NCI-H2029 (cell line): ENCODE results near the gene FRRS1L.

ENCODE experiments used
- DNase-seq: peaks from one replicate; lab custom pipeline; 2025; lab: John Stamatoyannopoulos, UW

FRRS1L gene

GRCh38 chr9:109101810-109102209 lies 65.2 kb downstream of the FRRS1L start:
- DNase-seq: peak; percentile 60

DNA sequence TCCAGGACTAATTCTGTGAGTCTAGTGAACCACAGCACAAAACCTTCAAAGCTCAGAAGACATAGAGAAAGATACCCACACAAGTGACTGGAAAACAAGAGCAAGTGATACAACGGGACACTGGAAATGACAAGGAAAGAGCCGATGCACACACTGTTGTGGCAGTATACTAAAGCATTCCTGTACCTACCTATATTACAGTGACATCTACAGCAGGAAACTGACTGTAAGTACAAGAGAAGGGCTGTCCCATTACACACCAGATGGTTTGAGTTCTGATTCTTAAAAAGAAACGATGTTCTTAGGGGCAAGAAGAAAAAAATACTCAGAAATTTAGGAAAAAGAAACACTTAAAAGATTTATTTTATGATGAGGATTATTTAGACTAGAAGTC lies 65.8 kb downstream of the FRRS1L start:
- DNase-seq: no peak

DNA sequence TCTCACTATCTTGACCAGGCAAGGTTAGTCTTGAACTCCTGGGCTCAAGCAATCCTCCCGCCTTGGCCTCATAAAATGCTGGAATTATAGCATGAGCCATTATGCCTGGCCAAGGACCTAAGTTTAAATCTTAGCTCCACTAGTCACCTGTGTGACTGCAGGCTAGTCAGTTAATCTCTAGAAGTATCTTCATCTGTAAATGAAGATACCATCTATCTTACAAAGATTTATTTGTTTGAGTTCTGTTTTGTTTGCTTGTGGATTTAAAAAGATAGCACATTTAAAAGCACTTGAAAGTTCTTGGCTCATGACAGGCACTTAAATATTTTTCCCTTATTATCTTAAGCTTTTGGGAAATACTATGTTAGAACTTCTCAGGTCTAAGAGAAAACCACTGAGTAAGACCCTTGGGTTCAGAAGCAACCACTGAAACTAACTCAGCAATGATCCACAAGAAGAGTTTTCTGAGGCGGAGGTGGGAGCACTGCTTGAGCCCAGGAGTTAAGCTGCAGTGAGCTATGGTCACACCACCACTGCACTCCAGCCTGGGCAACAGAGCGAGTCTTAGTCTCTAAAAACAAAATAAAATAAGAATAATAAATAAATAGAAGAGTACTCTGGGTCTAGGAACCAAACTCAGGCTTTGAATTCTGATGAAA lies 66.4 kb downstream of the FRRS1L start:
- no peak for DNase-seq

DNA sequence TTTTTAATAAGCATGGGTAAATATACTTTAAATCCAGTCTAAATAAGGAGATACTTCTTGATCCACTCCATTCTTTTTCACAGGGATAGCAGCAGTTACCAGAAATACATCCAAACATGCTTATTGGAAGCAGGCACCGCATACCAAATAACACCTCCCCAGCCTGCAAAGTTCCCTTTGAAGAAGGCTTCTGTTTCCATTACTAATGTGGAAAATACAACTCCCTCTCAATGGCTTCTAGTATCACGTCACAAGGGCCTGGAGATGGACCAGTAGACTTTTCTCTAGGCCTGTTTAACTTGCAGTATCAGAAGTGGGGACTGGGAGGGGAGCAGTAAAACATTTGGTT lies 68.1 kb downstream of the FRRS1L start:
- no peak for DNase-seq

DNA sequence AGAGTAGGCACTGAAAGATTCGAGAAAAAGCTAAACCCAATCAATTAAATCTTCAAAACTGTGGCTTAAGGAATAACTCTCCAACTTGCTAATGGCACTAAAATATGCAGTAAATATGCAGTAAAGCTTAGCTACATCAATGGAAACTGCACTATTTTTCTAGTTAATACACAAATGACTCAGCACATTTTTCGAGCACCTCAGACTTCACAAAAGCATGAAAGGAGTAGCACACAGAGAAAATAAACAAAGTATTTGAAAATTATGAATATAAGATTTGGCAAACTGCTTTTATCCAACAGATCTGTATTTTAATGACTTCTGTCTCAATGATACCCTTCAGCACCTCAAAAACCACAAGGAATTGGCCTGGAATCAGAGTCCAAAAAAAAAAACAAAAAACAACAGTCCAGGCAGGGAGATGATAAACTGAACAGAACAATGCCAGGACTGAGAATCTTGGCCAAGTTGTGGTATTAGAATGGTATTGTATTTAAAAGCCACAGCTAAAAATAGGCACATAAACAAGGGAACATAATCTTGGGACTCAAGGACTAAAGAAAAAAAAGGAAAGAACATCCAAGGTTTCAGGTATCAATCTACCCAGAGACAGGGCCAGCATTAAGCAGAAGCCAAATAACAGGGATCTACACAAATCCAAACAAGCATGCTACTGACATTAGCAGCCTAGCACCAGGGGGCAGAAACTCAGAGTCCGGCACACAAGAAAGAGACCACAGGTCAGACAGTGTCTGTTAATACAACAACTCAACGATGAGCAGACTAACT lies 68.7 kb downstream of the FRRS1L start:
- peak; percentile 48 for DNase-seq

DNA sequence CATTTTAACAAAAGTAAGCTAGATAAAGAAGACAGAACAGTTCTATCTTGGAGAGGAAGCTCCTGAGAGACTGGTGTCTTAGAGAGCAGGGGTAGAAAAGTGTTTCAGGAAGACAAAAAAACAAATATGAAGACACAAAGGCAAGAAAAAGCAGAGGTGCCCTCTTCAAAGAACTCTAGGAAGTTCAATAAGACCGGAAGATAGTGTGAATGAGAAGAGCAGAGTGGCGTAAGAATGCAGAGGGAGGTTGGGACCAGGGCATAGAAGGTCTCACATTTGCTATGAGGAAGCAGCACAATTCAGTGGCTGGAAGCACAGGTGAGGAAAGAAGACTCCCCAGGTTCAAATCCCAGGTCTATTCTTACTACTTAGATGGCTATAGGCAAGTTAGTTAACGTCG lies 69.9 kb downstream of the FRRS1L start:
- DNase-seq: no peak

- DNase-seq: no peak
These were observed 71.7 kb downstream of the FRRS1L start for GRCh38 chr9:109095321-109095720.

- DNase-seq: no peak
These were observed 72.8 kb downstream of the FRRS1L start for GRCh38 chr9:109094268-109094667.

GRCh38 chr9:109092587-109092986 lies 74.5 kb downstream of the FRRS1L start:
- DNase-seq: no peak

- no peak for DNase-seq
These were observed 74.9 kb downstream of the FRRS1L start for GRCh38 chr9:109092051-109092580.

DNA sequence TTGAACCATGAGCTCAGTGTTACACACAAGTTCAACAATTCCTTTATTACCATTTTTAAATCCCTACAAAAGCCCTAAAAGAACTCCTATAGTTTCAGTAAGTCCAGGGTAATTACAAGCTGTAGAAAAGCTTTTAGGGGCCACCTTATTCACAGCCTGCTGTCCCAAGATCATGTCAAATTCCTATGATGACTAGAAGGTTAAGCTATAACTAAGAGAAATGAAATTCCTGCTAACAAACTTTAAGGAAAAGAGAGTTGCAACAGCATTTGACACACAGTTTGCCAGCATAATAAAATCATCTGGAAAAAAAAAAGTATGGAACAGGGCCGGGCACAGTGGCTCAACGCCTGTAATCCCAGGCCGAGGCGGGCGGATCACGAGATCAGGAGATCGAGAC lies 78.8 kb downstream of the FRRS1L start:
- DNase-seq: no peak

DNA sequence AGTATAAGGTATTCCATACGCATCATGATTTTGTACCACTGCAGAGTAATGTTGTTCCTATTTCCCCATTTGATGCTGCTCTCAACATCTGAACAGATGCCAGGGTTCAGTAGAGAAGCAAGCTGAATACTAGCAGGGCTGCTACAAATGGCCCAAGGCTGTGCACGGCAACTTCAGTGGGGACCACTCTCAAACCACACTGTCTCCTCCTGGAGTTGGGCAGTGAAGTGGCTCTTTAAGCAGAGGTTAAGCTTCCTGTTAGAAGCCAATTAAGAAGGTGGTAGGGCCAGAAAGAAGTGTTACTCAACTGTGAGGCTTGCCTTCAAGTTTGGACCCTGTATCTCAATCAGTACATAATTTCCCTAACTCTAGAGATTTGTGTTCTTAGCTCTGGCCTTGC lies 79.3 kb downstream of the FRRS1L start:
- DNase-seq: no peak

DNA sequence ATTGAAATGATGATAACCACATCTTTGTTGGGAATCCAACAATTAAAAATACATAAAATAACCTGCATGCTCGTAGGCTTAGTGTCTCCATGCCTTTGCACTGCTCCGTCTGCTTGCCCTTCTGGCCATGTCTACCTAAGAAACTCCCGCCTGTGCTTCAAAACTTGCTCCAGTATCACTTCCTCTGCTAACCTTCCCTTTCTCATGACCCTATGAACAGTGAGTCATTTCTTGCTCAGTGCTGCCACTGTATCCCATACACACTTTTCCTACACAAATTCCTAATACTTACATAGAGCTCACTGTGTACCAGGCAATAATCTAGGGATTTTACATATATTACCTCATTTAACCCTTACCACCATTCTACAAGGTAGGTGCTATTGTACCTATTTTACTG lies 80.8 kb downstream of the FRRS1L start:
- DNase-seq: no peak

- DNase-seq: no peak
These were observed 81.5 kb downstream of the FRRS1L start for GRCh38 chr9:109085510-109085909.

- no peak for DNase-seq
These were observed 83.1 kb downstream of the FRRS1L start for GRCh38 chr9:109083813-109084405.

DNA sequence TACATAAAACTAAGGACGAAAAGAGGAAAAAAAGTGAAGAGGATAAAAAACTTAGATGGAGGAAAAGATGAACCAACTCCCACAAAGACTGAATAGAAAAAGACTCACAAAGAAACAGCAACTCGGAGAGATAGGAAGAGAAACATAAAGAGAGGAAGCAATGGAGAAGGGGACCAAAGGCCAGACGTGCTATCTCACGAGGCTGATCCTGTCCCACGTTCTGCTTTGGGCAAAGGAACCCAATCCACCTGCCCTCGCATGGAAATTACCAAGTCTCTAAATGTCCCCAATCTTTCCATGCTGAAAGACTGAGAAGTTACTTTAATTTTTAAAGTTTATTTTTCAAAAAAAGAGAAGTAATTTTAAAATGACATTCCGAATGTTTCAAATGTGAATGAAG lies 83.9 kb downstream of the FRRS1L start:
- DNase-seq: no peak

DNA sequence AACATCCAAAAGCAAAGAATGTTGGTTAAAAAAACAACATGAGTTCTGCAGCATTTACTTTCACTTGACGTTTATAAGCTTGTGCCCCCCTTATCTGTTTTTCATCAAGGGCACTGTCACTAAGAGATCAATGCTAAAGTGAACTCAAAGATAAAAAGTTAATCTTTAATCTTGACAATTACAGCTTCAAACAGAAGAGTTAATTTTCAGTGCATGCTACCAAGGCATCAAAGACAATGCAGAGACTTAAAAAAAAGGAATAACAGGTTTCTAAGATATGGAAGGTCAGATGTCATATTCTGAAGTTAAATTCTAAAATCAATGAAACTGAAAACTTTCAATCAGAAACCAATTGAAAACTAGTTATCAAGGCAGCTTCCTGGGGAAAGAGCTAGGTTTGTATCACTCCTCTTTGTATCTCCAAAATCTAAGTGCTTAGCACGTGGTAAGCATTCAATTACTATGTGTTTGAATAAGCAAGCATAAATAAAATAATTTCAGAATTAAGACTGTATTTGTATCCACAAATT lies 84.9 kb downstream of the FRRS1L start:
- no peak for DNase-seq
